Stimulated activated CD4-positive, alpha-beta T cell treated with anti-CD3 and anti-CD28 coated beads, Interleukin-15, amount 100 ng/mL, for 1 hour (primary cell): ENCODE measurements around the gene TRPV4.

Source experiments
- DNase-seq, 2 donors: peaks; one replicate each; pipeline ENCODE4 v3.0.0-alpha.2; 2020; ENCODE audit warnings: low read depth in 1 of 2, low spot score in 1 of 2

Gene TRPV4

GRCh38 chr12:109829667-109830066 is 3.5 kb downstream of the TRPV4 start:
- no peak for DNase-seq

- no peak for DNase-seq
These were observed 4.3 kb downstream of the TRPV4 start for GRCh38 chr12:109828754-109829511.

- no peak for DNase-seq
These were observed 5.3 kb downstream of the TRPV4 start for GRCh38 chr12:109827566-109828550.

GRCh38 chr12:109827080-109827479 is 6.1 kb downstream of the TRPV4 start:
- no peak for DNase-seq

GRCh38 chr12:109824731-109825130 is 8.5 kb downstream of the TRPV4 start:
- no peak for DNase-seq

GRCh38 chr12:109822951-109823411 is 10.2 kb downstream of the TRPV4 start:
- no peak for DNase-seq

- no peak for DNase-seq
These were observed 10.8 kb downstream of the TRPV4 start for GRCh38 chr12:109822416-109822815.

- no peak for DNase-seq
These were observed 11.2 kb downstream of the TRPV4 start for GRCh38 chr12:109821968-109822367.

- DNase-seq: no peak
These were observed 12.3 kb downstream of the TRPV4 start for GRCh38 chr12:109820816-109821381.

- no peak for DNase-seq
These were observed 14.2 kb downstream of the TRPV4 start for GRCh38 chr12:109818905-109819500.

- no peak for DNase-seq
These were observed 14.9 kb downstream of the TRPV4 start for GRCh38 chr12:109818253-109818652.

- no peak for DNase-seq
These were observed 15.5 kb downstream of the TRPV4 start for GRCh38 chr12:109817627-109818231.

GRCh38 chr12:109816870-109817269 is 16.3 kb downstream of the TRPV4 start:
- no peak for DNase-seq

- DNase-seq: no peak
These were observed 17.2 kb downstream of the TRPV4 start for GRCh38 chr12:109815757-109816617.

GRCh38 chr12:109815225-109815624 is 18.0 kb downstream of the TRPV4 start:
- no peak for DNase-seq

GRCh38 chr12:109814600-109815150 is 18.5 kb downstream of the TRPV4 start:
- no peak for DNase-seq

GRCh38 chr12:109813810-109814416 is 19.3 kb downstream of the TRPV4 start:
- DNase-seq: no peak

GRCh38 chr12:109811624-109811995 is 21.6 kb downstream of the TRPV4 start:
- DNase-seq: no peak

GRCh38 chr12:109810954-109811623 is 22.1 kb downstream of the TRPV4 start:
- DNase-seq: no peak
